Gastroesophageal sphincter (tissue), 4 donors: ENCODE results near the gene APOLD1. TPM values are rescaled to one million over a fixed set of nuclear protein-coding genes. Genes with fewer than 3 reads are reported as not detected.
A peak's percentile ranks its signal among the peaks of the same experiment; 100 is the strongest.

Source experiments
- ATAC-seq: fragments of 150-250 bp; one replicate; pipeline ENCODE4 v1.9.1; 2016; ENCODE audit warnings: mild to moderate bottlenecking, moderate library complexity
- H3K27ac ChIP-seq, 4 donors: fragments of 200-600 bp; sonication (generic) in 3 of 4; 1 replicate in 3 of 4; 2 replicates in 1 of 4; pipeline ENCODE4 v1.5.1; 2016 to 2019
- H3K27me3 ChIP-seq: fragments of 200-600 bp; sonication (generic); one replicate; pipeline ENCODE4 v1.5.1; 2019
- H3K36me3 ChIP-seq, 2 donors: fragments of 200-600 bp; sonication (generic); one replicate each; pipeline ENCODE4 v1.5.1; 2019; ENCODE audit warnings: control low read depth in 1 of 2
- H3K4me1 ChIP-seq, 3 donors: fragments of 200-600 bp; sonication (generic); 1 replicate in 2 of 3; 2 replicates in 1 of 3; pipeline ENCODE4 v1.5.1; 2016 to 2019; ENCODE audit warnings: control low read depth in 2 of 3
- H3K4me3 ChIP-seq, 2 donors: fragments of 200-600 bp; sonication (generic); one replicate each; pipeline ENCODE4 v1.5.1; 2019; ENCODE audit warnings: mild to moderate bottlenecking in 1 of 2, moderate library complexity in 1 of 2
- H3K9me3 ChIP-seq, 3 donors: fragments of 200-600 bp; sonication (generic); one replicate each; pipeline ENCODE4 v1.5.1; 2017 to 2019; ENCODE audit warnings: control low read depth in 2 of 3
- CTCF ChIP-seq, 4 experiments: fragments of 200-600 bp in 2 of 4; fragments of 450-650 bp in 2 of 4; sonication (generic) in 1 of 4; IDR thresholded peaks; one replicate each; pipeline ENCODE4 v1.5.1; 2017 to 2019; ENCODE audit warnings: antibody characterized with exemption in 4 of 4, mild to moderate bottlenecking in 2 of 4, moderate library complexity in 2 of 4
- EP300 ChIP-seq: sonication (generic); formaldehyde crosslinking; IDR thresholded peaks from one replicate; pipeline ENCODE4 v1.6.1; 2017; ENCODE audit warnings: antibody characterized with exemption, mild to moderate bottlenecking
- POLR2A ChIP-seq, 2 donors: fragments of 450-650 bp; IDR thresholded peaks; one replicate each; pipeline ENCODE4 v1.6.1; 2017; ENCODE audit warnings: antibody characterized with exemption in 2 of 2, mild to moderate bottlenecking in 2 of 2, moderate library complexity in 1 of 2
- POLR2AphosphoS5 ChIP-seq: sonication (generic); formaldehyde crosslinking; IDR thresholded peaks from one replicate; pipeline ENCODE4 v1.6.1; 2017; ENCODE audit warnings: antibody characterized with exemption
- WGBS, 2 donors: methylation state at CpG; one replicate each; pipeline ENCODE4 v1.1.5; 2018; ENCODE audit warnings: low coverage in 1 of 2; 5-methylcytosine and 5-hydroxymethylcytosine counted together
- total RNA-seq, 4 donors: library from RNA; depleted of rRNA; stranded (reverse); fragments of >200 nt; gene quantifications; one replicate each; pipeline ENCODE4 v1.1.0, GENCODE V29; 2016

APOLD1 gene
- total RNA-seq, 4 donors from 2014 or later = 16.2 to 33.4 (median 22.8) TPM

GRCh38 chr12:12784116-12784515 lies 1.3 kb upstream of the APOLD1 start:
- Histone ChIP-seq H3K36me3 (no peaks in the 10 kb centered on the region), H3K9me3 (no peaks in the 10 kb centered on the region), H3K4me1 (peaks cover 0 to 42% (median 9%) of the 10 kb centered on the region in 3 donors), H3K4me3 (no peak overlapping the region), H3K27me3 (no peaks in the 10 kb centered on the region), H3K27ac (peak overlapping the region in 3 of 4 donors; percentile 76 to 94 (median 89))
- 100% methylated on average over 2 of the region's 2 CpGs for WGBS, 2 donors
- no peak for ATAC-seq
- TF ChIP-seq EP300 (no peak), POLR2AphosphoS5 (no peak), POLR2A (IDR thresholded peaks at IDR 0.05) (no peak), CTCF (IDR thresholded peaks at IDR 0.05) (no peak)

- peak overlapping the region; percentile 38 to 74 for H3K4me3 ChIP-seq
- no peaks in the 10 kb centered on the region for H3K9me3 ChIP-seq
- no peaks in the 10 kb centered on the region for H3K36me3 ChIP-seq
- peaks cover 0 to 31% (median 9%) of the 10 kb centered on the region in 3 donors for H3K4me1 ChIP-seq
- no peaks in the 10 kb centered on the region for H3K27me3 ChIP-seq
- 26 to 39% methylated on average over 2 to 4 of the region's 4 CpGs for WGBS, 2 donors
- TF ChIP-seq POLR2A (IDR thresholded peaks at IDR 0.05) = no peak
- no peak for TF ChIP-seq POLR2AphosphoS5
- TF ChIP-seq CTCF (IDR thresholded peaks at IDR 0.05) = no peak
- no peak for TF ChIP-seq EP300
- ATAC-seq = no peak
- H3K27ac ChIP-seq = peak overlapping the region; percentile 51 to 98 (median 92)
Observed at GRCh38 chr12:12786351-12786705, 869 bp downstream of the APOLD1 start.

- Histone ChIP-seq H3K36me3 (no peaks in the 10 kb centered on the region), H3K27me3 (no peaks in the 10 kb centered on the region), H3K27ac (peak overlapping the region; percentile 51 to 98 (median 92)), H3K4me3 (peak overlapping the region; percentile 38 to 74), H3K9me3 (no peaks in the 10 kb centered on the region), H3K4me1 (peaks cover 0 to 37% (median 9%) of the 10 kb centered on the region in 3 donors)
- 0 to 7% methylated on average over 3 to 8 of the region's 80 CpGs for WGBS, 2 donors
- no peak for TF ChIP-seq EP300
- peak; percentile 44 for TF ChIP-seq POLR2AphosphoS5
- peak in 3 of 4 experiments; percentile 31 to 68 (median 66) for TF ChIP-seq CTCF (IDR thresholded peaks at IDR 0.05)
- peak; percentile 72 to 74 for TF ChIP-seq POLR2A (IDR thresholded peaks at IDR 0.05)
- peak; percentile 87 for ATAC-seq
Observed at GRCh38 chr12:12786706-12787601, 1.5 kb downstream of the APOLD1 start.

GRCh38 chr12:12788131-12788530 lies 2.7 kb downstream of the APOLD1 start:
- ATAC-seq = no peak
- H3K36me3 ChIP-seq = no peaks in the 10 kb centered on the region
- 38 to 52% methylated on average over 1 to 3 of the region's 6 CpGs for WGBS, 2 donors
- H3K9me3 ChIP-seq = no peaks in the 10 kb centered on the region
- peaks cover 5 to 49% (median 13%) of the 10 kb centered on the region in 3 donors for H3K4me1 ChIP-seq
- H3K27ac ChIP-seq = peak overlapping the region; percentile 51 to 98 (median 92)
- TF ChIP-seq EP300 = no peak
- no peak for TF ChIP-seq CTCF (IDR thresholded peaks at IDR 0.05)
- no peak for TF ChIP-seq POLR2A (IDR thresholded peaks at IDR 0.05)
- no peak for TF ChIP-seq POLR2AphosphoS5
- H3K4me3 ChIP-seq = peak overlapping the region in 1 of 2 donors; percentile 74
- no peaks in the 10 kb centered on the region for H3K27me3 ChIP-seq
